ENCODE results near the gene GNA12. TPM values are rescaled to one million over a fixed set of nuclear protein-coding genes. Genes with fewer than 3 reads are reported as not detected.

GNA12 gene
- total RNA-seq, 1 experiment from 2014 or later, result 15.0 TPM

- DNase-seq (no peak), ATAC-seq (no peak)
- no peaks in the 10 kb centered on the region for H3K9me2 ChIP-seq (replicated peaks; ENCODE audit: low read length)
- H3K9ac ChIP-seq (ENCODE audit: low read length), result no peak overlapping the region
- no peaks in the 10 kb centered on the region for H3K27me3 ChIP-seq (ENCODE audit: low read length)
- 0 out of 2 replicates have a peak, but pooled peaks cover 4% of the 10 kb centered on the region for H3K79me2 ChIP-seq (ENCODE audit: low read length)
- no TSS peak for BruUV-seq (replicated peaks)
- no peak overlapping the region for H3K4me2 ChIP-seq (ENCODE audit: low read length)
- H3K27ac ChIP-seq (ENCODE audit: low read length), result no peak overlapping the region
- CTCF ChIA-PET, result no interaction called here
- no peak overlapping the region for H2AFZ ChIP-seq (ENCODE audit: low read length)
- H3F3A ChIP-seq (ENCODE audit: low read length, unreplicated experiment), result no peaks in the 10 kb centered on the region
- no peak overlapping the region for H3K4me3 ChIP-seq (ENCODE audit: low read length)
- H4K20me1 ChIP-seq (ENCODE audit: low read length), result no peaks in the 10 kb centered on the region
- peaks cover 6% of the 10 kb centered on the region; the same call in 1 of the 2 replicates for H3K4me1 ChIP-seq (ENCODE audit: insufficient read depth, low read length)
- TF ChIP-seq CTCF (conservative IDR thresholded peaks at IDR 0.05; ENCODE audit: low read depth, low read length), result no peak
- TF ChIP-seq EZH2 (IDR thresholded peaks at IDR 0.05; ENCODE audit: low read length, unreplicated experiment), result no peak
- no peak for TF ChIP-seq EZH2phosphoT487 (IDR thresholded peaks at IDR 0.05; ENCODE audit: borderline replicate concordance, low read length)
- intact Hi-C loops (cut with micrococcal nuclease), result no loop called here
- peaks cover 4% of the 10 kb centered on the region; the same call in 1 of the 2 replicates for H3K9me3 ChIP-seq (ENCODE audit: low read length)
- H3K36me3 ChIP-seq (ENCODE audit: low read depth, low read length), result peaks cover 4% of the 10 kb centered on the region; the same call in 1 of the 2 replicates
- POLR2A ChIA-PET (ENCODE audit: unreplicated experiment), result no interaction called here
Measured at GRCh38 chr7:2736411-2736914, 107.6 kb downstream of the GNA12 start.

- no TSS peak for BruUV-seq (replicated peaks)
Measured at GRCh38 chr7:2735744-2736143, 108.4 kb downstream of the GNA12 start.

More at GRCh38 chr7:2735744-2736143, 108.4 kb downstream of the GNA12 start:
- ChIA-PET CTCF (no interaction called here), POLR2A (ENCODE audit: unreplicated experiment) (no interaction called here)
- intact Hi-C loops (cut with micrococcal nuclease), result no loop called here
- no peak for TF ChIP-seq CTCF (conservative IDR thresholded peaks at IDR 0.05; ENCODE audit: low read depth, low read length)
- no peak for TF ChIP-seq EZH2 (IDR thresholded peaks at IDR 0.05; ENCODE audit: low read length, unreplicated experiment)
- no peak for TF ChIP-seq EZH2phosphoT487 (IDR thresholded peaks at IDR 0.05; ENCODE audit: borderline replicate concordance, low read length)
- Histone ChIP-seq H3K27ac (ENCODE audit: low read length) (no peak overlapping the region), H3F3A (ENCODE audit: low read length, unreplicated experiment) (no peaks in the 10 kb centered on the region), H3K4me2 (ENCODE audit: low read length) (no peak overlapping the region), H3K4me3 (ENCODE audit: low read length) (no peak overlapping the region), H3K9ac (ENCODE audit: low read length) (no peak overlapping the region), H3K79me2 (ENCODE audit: low read length) (0 out of 2 replicates have a peak, but pooled peaks cover 4% of the 10 kb centered on the region), H3K9me3 (ENCODE audit: low read length) (peaks cover 4% of the 10 kb centered on the region; the same call in 1 of the 2 replicates), H4K20me1 (ENCODE audit: low read length) (no peaks in the 10 kb centered on the region), H2AFZ (ENCODE audit: low read length) (no peak overlapping the region), H3K9me2 (replicated peaks; ENCODE audit: low read length) (no peaks in the 10 kb centered on the region), H3K27me3 (ENCODE audit: low read length) (no peaks in the 10 kb centered on the region), H3K4me1 (ENCODE audit: insufficient read depth, low read length) (peaks cover 6% of the 10 kb centered on the region; the same call in 1 of the 2 replicates), H3K36me3 (ENCODE audit: low read depth, low read length) (peaks cover 8% of the 10 kb centered on the region)
- DNase-seq, result no peak
- no peak for ATAC-seq

Measured in PC-3 (cell line).